Astrocyte (in vitro differentiated cells and primary cell): Measurements from ENCODE around the gene VASP. TPM values are rescaled to one million over a fixed set of nuclear protein-coding genes. Genes with fewer than 3 reads are reported as not detected.
A peak's percentile ranks its signal among the peaks of the same experiment; 100 is the strongest.

ENCODE experiments used
- DNase-seq: peaks from one replicate; pipeline ENCODE4 v3.0.0-alpha.2; 2010; ENCODE audit warnings: low read depth
- FAIRE-seq: peaks from 2 replicates; lab custom pipeline; 2011; peaks lifted over from hg19 to GRCh38; lab: Jason Lieb, UNC
- H2AFZ ChIP-seq: 2 replicates; pipeline ENCODE4 v1.6.0; 2012; ENCODE audit warnings: low read depth, low read length, inconsistent platforms
- H3K27ac ChIP-seq: 2 replicates; pipeline ENCODE4 v1.5.1; 2011; ENCODE audit warnings: low read depth, low read length, inconsistent platforms
- H3K27me3 ChIP-seq: 2 replicates; pipeline ENCODE4 v1.6.0; 2011; ENCODE audit warnings: low read length, inconsistent platforms; ENCODE audit not compliant: insufficient read depth
- H3K36me3 ChIP-seq: 2 replicates; pipeline ENCODE4 v1.5.1; 2011; ENCODE audit warnings: low read length, inconsistent platforms; ENCODE audit not compliant: insufficient read depth
- H3K4me1 ChIP-seq: 2 replicates; pipeline ENCODE4 v1.5.1; 2011; ENCODE audit warnings: low read length, inconsistent platforms; ENCODE audit not compliant: insufficient read depth
- H3K4me2 ChIP-seq: 2 replicates; pipeline ENCODE4 v1.6.0; 2012; ENCODE audit warnings: low read length, inconsistent platforms
- H3K4me3 ChIP-seq: 2 replicates; pipeline ENCODE4 v1.5.1; 2011; ENCODE audit warnings: low read depth, mild to moderate bottlenecking, low read length, inconsistent platforms; ENCODE audit not compliant: insufficient read depth
- H3K79me2 ChIP-seq: 2 replicates; pipeline ENCODE4 v1.6.0; 2012; ENCODE audit warnings: mild to moderate bottlenecking, low read length, inconsistent platforms; ENCODE audit not compliant: insufficient read depth
- H3K9ac ChIP-seq: 2 replicates; pipeline ENCODE4 v1.6.0; 2012; ENCODE audit warnings: mild to moderate bottlenecking, low read length, inconsistent platforms
- H3K9me3 ChIP-seq: 2 replicates; pipeline ENCODE4 v1.5.1; 2012; ENCODE audit warnings: low read depth, mild to moderate bottlenecking, low read length, inconsistent platforms; ENCODE audit not compliant: insufficient read depth
- H4K20me1 ChIP-seq: 2 replicates; pipeline ENCODE4 v1.6.0; 2012; ENCODE audit warnings: low read length, inconsistent platforms; ENCODE audit not compliant: insufficient read depth
- H3K27ac Mint-ChIP-seq: one replicate; pipeline ENCODE4 v1.8.0; 2021; ENCODE audit warnings: mild to moderate bottlenecking, mixed read lengths; ENCODE audit not compliant: unreplicated experiment
- H3K27me3 Mint-ChIP-seq: one replicate; pipeline ENCODE4 v1.8.0; 2021; ENCODE audit warnings: low read depth, mixed read lengths; ENCODE audit not compliant: unreplicated experiment
- H3K36me3 Mint-ChIP-seq: one replicate; pipeline ENCODE4 v1.8.0; 2021; ENCODE audit warnings: low read depth, mixed read lengths; ENCODE audit not compliant: unreplicated experiment
- H3K4me1 Mint-ChIP-seq: one replicate; pipeline ENCODE4 v1.8.0; 2021; ENCODE audit warnings: low read depth, mixed read lengths; ENCODE audit not compliant: unreplicated experiment
- H3K4me3 Mint-ChIP-seq: one replicate; pipeline ENCODE4 v1.8.0; 2021; ENCODE audit warnings: mild to moderate bottlenecking, moderate library complexity, mixed read lengths; ENCODE audit not compliant: unreplicated experiment
- H3K9me3 Mint-ChIP-seq: one replicate; pipeline ENCODE4 v1.8.0; 2021; ENCODE audit warnings: mild to moderate bottlenecking, mixed read lengths; ENCODE audit not compliant: unreplicated experiment
- EZH2 ChIP-seq: IDR thresholded peaks from 2 replicates; pipeline ENCODE4 v1.6.1; 2012; ENCODE audit warnings: mild to moderate bottlenecking, low read length, inconsistent platforms; ENCODE audit not compliant: insufficient read depth
- total RNA-seq: library from RNA; stranded (reverse); gene quantifications from 2 replicates; pipeline ENCODE4 v1.2.1, GENCODE V29; 2021
- TF ChIP-seq, protein P1 (sequence below): IDR thresholded peaks from 2 replicates; pipeline ENCODE4 v1.5.1; 2011; ENCODE audit warnings: low read depth, mild to moderate bottlenecking, inconsistent platforms, low read length, moderate library complexity; ENCODE audit not compliant: insufficient read depth

Gene VASP
- total RNA-seq, 1 donor from 2014 or later: 222 TPM

DNA sequence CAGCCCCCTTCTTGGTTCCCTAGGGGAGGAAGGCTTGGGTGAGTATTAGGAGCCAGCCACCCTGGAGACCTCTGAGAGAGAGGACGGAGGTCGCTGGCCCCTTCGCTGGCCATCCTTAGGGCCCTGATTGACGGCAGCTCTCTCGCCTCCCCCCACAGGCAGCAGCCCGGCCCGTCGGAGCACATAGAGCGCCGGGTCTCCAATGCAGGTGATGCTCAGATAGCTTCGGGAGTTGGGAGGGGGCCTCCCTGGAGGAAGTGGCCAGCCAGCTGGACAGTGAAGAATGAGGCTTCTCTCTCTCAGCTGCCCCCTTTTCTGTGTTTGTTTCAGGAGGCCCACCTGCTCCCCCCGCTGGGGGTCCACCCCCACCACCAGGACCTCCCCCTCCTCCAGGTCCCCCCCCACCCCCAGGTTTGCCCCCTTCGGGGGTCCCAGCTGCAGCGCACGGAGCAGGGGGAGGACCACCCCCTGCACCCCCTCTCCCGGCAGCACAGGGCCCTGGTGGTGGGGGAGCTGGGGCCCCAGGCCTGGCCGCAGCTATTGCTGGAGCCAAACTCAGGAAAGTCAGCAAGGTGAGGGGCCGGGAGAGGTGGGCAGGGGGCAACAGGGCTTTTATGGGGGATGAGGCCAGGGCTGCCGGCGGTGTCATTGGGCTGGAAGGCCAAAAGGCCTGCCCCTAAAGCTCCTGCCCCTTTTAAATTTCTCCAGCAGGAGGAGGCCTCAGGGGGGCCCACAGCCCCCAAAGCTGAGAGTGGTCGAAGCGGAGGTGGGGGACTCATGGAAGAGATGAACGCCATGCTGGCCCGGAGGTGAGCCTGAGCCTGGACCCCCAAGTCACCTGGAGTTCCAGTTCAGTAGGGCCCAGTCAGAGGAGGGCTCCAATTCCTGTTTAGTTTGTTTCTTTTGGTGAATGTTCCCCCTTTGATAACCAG, 15.0 kb downstream of the VASP start:
- Histone ChIP-seq H3K4me1 (peaks cover 4% of the 10 kb centered on the region), H3K9ac (no peak overlapping the region), H3K27ac (no peak overlapping the region), H3K4me3 (no peak overlapping the region), H2AFZ (no peak overlapping the region), H4K20me1 (peaks cover 91% of the 10 kb centered on the region), H3K9me3 (no peaks in the 10 kb centered on the region), H3K36me3 (peaks cover 62% of the 10 kb centered on the region), H3K4me2 (no peak overlapping the region), H3K79me2 (peaks cover 27% of the 10 kb centered on the region), H3K27me3 (no peaks in the 10 kb centered on the region)
- peaks cover 9% of the 10 kb centered on the region for H3K4me1 Mint-ChIP-seq
- H3K27ac Mint-ChIP-seq: peak overlapping the region; percentile 53
- H3K27me3 Mint-ChIP-seq: no peaks in the 10 kb centered on the region
- DNase-seq (no peak), FAIRE-seq (no peak)
- no peaks in the 10 kb centered on the region for H3K9me3 Mint-ChIP-seq
- no peak overlapping the region for H3K4me3 Mint-ChIP-seq
- H3K36me3 Mint-ChIP-seq: peaks cover 26% of the 10 kb centered on the region
- TF ChIP-seq, protein P1, sequence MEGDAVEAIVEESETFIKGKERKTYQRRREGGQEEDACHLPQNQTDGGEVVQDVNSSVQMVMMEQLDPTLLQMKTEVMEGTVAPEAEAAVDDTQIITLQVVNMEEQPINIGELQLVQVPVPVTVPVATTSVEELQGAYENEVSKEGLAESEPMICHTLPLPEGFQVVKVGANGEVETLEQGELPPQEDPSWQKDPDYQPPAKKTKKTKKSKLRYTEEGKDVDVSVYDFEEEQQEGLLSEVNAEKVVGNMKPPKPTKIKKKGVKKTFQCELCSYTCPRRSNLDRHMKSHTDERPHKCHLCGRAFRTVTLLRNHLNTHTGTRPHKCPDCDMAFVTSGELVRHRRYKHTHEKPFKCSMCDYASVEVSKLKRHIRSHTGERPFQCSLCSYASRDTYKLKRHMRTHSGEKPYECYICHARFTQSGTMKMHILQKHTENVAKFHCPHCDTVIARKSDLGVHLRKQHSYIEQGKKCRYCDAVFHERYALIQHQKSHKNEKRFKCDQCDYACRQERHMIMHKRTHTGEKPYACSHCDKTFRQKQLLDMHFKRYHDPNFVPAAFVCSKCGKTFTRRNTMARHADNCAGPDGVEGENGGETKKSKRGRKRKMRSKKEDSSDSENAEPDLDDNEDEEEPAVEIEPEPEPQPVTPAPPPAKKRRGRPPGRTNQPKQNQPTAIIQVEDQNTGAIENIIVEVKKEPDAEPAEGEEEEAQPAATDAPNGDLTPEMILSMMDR: no peak
- TF ChIP-seq EZH2: no peak

DNA sequence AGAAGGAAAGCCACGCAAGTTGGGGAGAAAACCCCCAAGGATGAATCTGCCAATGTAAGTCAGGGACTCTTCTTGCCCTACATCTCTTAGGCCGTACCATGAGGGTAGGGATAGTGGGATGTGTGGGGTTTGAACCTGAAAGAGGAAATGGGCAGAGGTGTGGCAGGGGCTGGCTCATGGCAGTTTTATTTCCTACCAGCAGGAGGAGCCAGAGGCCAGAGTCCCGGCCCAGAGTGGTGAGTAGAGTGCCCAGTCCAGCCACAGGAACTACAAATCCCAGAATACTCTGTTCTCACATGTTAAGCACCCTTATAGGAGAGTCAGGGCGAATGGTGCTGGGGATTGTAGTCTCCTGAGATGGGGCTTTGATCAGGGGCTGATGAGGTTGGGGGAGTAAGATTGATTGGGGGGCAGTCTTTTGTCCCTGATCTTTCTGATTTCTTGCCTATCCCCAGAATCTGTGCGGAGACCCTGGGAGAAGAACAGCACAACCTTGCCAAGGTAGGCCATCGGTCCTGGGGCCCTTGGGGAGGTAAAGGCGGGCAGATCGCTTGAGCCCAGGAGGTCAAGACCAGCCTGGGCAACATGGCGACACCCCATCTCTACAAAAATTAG, 16.5 kb downstream of the VASP start:
- Histone ChIP-seq H3K9me3 (no peaks in the 10 kb centered on the region), H3K9ac (no peak overlapping the region), H3K36me3 (peaks cover 56% of the 10 kb centered on the region), H3K27ac (no peak overlapping the region), H3K79me2 (peaks cover 15% of the 10 kb centered on the region), H3K4me2 (no peak overlapping the region), H3K4me1 (peaks cover 15% of the 10 kb centered on the region), H2AFZ (no peak overlapping the region), H3K27me3 (no peaks in the 10 kb centered on the region), H3K4me3 (no peak overlapping the region), H4K20me1 (peaks cover 92% of the 10 kb centered on the region)
- no peak for FAIRE-seq
- H3K27ac Mint-ChIP-seq: peak overlapping the region; percentile 69
- H3K4me3 Mint-ChIP-seq: peak overlapping the region; percentile 34
- DNase-seq: peak; percentile 54
- H3K36me3 Mint-ChIP-seq: peaks cover 25% of the 10 kb centered on the region
- peaks cover 12% of the 10 kb centered on the region for H3K4me1 Mint-ChIP-seq
- TF ChIP-seq, protein P1: peak; percentile 91
- TF ChIP-seq EZH2: no peak
- no peaks in the 10 kb centered on the region for H3K9me3 Mint-ChIP-seq
- H3K27me3 Mint-ChIP-seq: no peaks in the 10 kb centered on the region
